HepG2 (cell line): ENCODE data around the gene C12orf60. TPM values are rescaled to one million over a fixed set of nuclear protein-coding genes. Genes with fewer than 3 reads are reported as not detected.

Experiments used
- ATAC-seq: fragments of 200-7000 bp; cut with Tn5 transposase; 3 replicates; pipeline ENCODE4 v1.9.1; 2020; ENCODE audit warnings: mild to moderate bottlenecking, moderate library complexity
- BruUV-seq: library from RNA; stranded (reverse); fragments of 400-500 nt; replicated peaks from 2 replicates; lab custom pipeline; 2021; lab: Mats Ljungman, UMichigan
- CTCF ChIA-PET: fragments of 300-600 bp; formaldehyde crosslinking; extraction: SDS; loops from one replicate; lab custom pipeline; 2021; ENCODE audit warnings: low total read pairs, inconsistent platforms, low intra/inter-chr PET ratio; lab: Yijun Ruan, JAX
- POLR2A ChIA-PET: fragments of 350-600 bp; sonication (Branson Sonifier 250); formaldehyde crosslinking; loops from one replicate; lab custom pipeline; 2020; ENCODE audit warnings: antibody characterized with exemption, inconsistent platforms; lab: Yijun Ruan, JAX
- DNase-seq: peaks from one replicate; pipeline ENCODE4 v3.0.0-alpha.2; 2015; ENCODE audit warnings: low spot score
- FAIRE-seq: peaks from 3 replicates; lab custom pipeline; 2011; peaks lifted over from hg19 to GRCh38; lab: Jason Lieb, UNC
- H2AFZ ChIP-seq: one replicate; pipeline ENCODE4 v1.6.1; 2011; ENCODE audit warnings: low read length, inconsistent platforms
- H3K27ac ChIP-seq: fragments of 300-600 bp; 3 replicates; pipeline ENCODE4 v1.8.0; 2011; ENCODE audit warnings: mixed run types, mild to moderate bottlenecking, mixed read lengths, low read length, inconsistent platforms; ENCODE audit not compliant: insufficient read depth; ENCODE audit errors: extremely low read length
- H3K27me3 ChIP-seq, 2 experiments: fragments of 200-600 bp in 1 of 2; 2 replicates in 1 of 2; 3 replicates in 1 of 2; pipeline versions ENCODE4 v1.6.0 to v1.8.0; 2011; ENCODE audit warnings: low read length in 2 of 2, mild to moderate bottlenecking in 2 of 2, moderate library complexity in 2 of 2, inconsistent platforms in 1 of 2; ENCODE audit not compliant: insufficient read depth in 2 of 2, control insufficient read depth in 1 of 2
- H3K36me3 ChIP-seq, 2 experiments: fragments of 200-600 bp in 1 of 2; replicated peaks in 1 of 2; 2 replicates in 1 of 2; 3 replicates in 1 of 2; pipeline versions ENCODE4 v1.5.1 to v1.8.0; 2011; ENCODE audit warnings: low read length in 2 of 2, inconsistent platforms in 1 of 2; ENCODE audit not compliant: insufficient read depth in 2 of 2, control insufficient read depth in 1 of 2
- H3K4me1 ChIP-seq: 2 replicates; pipeline ENCODE4 v1.5.1; 2012; ENCODE audit warnings: low read length, inconsistent platforms; ENCODE audit not compliant: insufficient read depth
- H3K4me2 ChIP-seq: 2 replicates; pipeline ENCODE4 v1.6.0; 2011; ENCODE audit warnings: low read depth, low read length, inconsistent platforms
- H3K4me3 ChIP-seq, 3 experiments: fragments of 200-600 bp in 1 of 3; sonication (generic), shearing (Covaris generic) in 1 of 3; replicated peaks in 1 of 3; 2 replicates each; pipeline ENCODE4 v1.5.1; 2011 to 2016; ENCODE audit warnings: low read length in 3 of 3, inconsistent platforms in 2 of 3, low read depth in 2 of 3, mild to moderate bottlenecking in 2 of 3, control low read depth in 1 of 3, mixed read lengths in 1 of 3; ENCODE audit not compliant: insufficient read depth in 1 of 3
- H3K79me2 ChIP-seq: one replicate; pipeline ENCODE4 v1.6.1; 2011; ENCODE audit warnings: low read length, inconsistent platforms; ENCODE audit not compliant: insufficient read depth
- H3K9ac ChIP-seq: 2 replicates; pipeline ENCODE4 v1.6.0; 2011; ENCODE audit warnings: mild to moderate bottlenecking, low read depth, low read length, inconsistent platforms; ENCODE audit not compliant: insufficient read depth
- H3K9me3 ChIP-seq: 2 replicates; pipeline ENCODE4 v1.5.1; 2012; ENCODE audit warnings: mild to moderate bottlenecking, low read length
- H4K20me1 ChIP-seq: 2 replicates; pipeline ENCODE4 v1.6.0; 2011; ENCODE audit warnings: inconsistent platforms, mild to moderate bottlenecking, low read length, moderate library complexity; ENCODE audit not compliant: insufficient read depth
- DMTF1 ChIP-seq: sonication (generic); formaldehyde crosslinking; IDR thresholded peaks from 2 replicates; pipeline ENCODE4 v1.4.0; 2020; ENCODE audit warnings: mild to moderate bottlenecking, missing genetic modification reagents
- GPN1 ChIP-seq: sonication (generic); formaldehyde crosslinking; IDR thresholded peaks from 2 replicates; pipeline ENCODE4 v1.5.1; 2020; ENCODE audit warnings: missing genetic modification reagents, borderline replicate concordance
- JDP2 ChIP-seq: sonication (generic); formaldehyde crosslinking; IDR thresholded peaks from 2 replicates; pipeline ENCODE4 v1.8.1; 2022; ENCODE audit warnings: missing genetic modification reagents, borderline replicate concordance
- KMT2B ChIP-seq: IDR thresholded peaks from 2 replicates; pipeline ENCODE4 v1.6.1; 2016; ENCODE audit warnings: missing genetic modification reagents, missing compliant biosample characterization
- MATR3 ChIP-seq: sonication (generic); formaldehyde crosslinking; IDR thresholded peaks from 2 replicates; pipeline ENCODE4 v1.4.0; 2020; ENCODE audit warnings: missing genetic modification reagents
- MBD4 ChIP-seq: IDR thresholded peaks from 2 replicates; pipeline ENCODE4 v1.6.1; 2012; ENCODE audit warnings: low read length, inconsistent platforms, borderline replicate concordance
- NFE2 ChIP-seq: sonication (generic); formaldehyde crosslinking; IDR thresholded peaks from 2 replicates; pipeline ENCODE4 v1.4.0; 2020; ENCODE audit warnings: missing genetic modification reagents
- PHB2 ChIP-seq: fragments of 450-650 bp; IDR thresholded peaks from 2 replicates; pipeline ENCODE4 v1.6.1; 2018; ENCODE audit not compliant: partially characterized antibody
- SNAPC2 ChIP-seq: sonication (generic); formaldehyde crosslinking; IDR thresholded peaks from 2 replicates; pipeline ENCODE4 v1.8.1; 2022; ENCODE audit warnings: mild to moderate bottlenecking, missing genetic modification reagents
- ZBTB2 ChIP-seq: sonication (generic); formaldehyde crosslinking; IDR thresholded peaks from 2 replicates; pipeline ENCODE4 v1.8.0; 2022; ENCODE audit warnings: low read depth, missing genetic modification reagents
- ZBTB37 ChIP-seq: sonication (generic); formaldehyde crosslinking; IDR thresholded peaks from 2 replicates; pipeline ENCODE4 v1.4.0; 2020; ENCODE audit warnings: mild to moderate bottlenecking, missing genetic modification reagents
- ZNF350 ChIP-seq: sonication (generic); formaldehyde crosslinking; IDR thresholded peaks from 2 replicates; pipeline ENCODE4 v1.4.0; 2020; ENCODE audit warnings: mild to moderate bottlenecking, low read depth, missing genetic modification reagents, borderline replicate concordance
- ZNF569 ChIP-seq: sonication (generic); formaldehyde crosslinking; IDR thresholded peaks from 2 replicates; pipeline ENCODE4 v1.5.0; 2020; ENCODE audit warnings: mild to moderate bottlenecking, missing genetic modification reagents, moderate library complexity, borderline replicate concordance
- WGBS: methylation state at CpG from one replicate; pipeline ENCODE4 v1.1.6; 2017; ENCODE audit warnings: low lambda C conversion rate; 5-methylcytosine and 5-hydroxymethylcytosine counted together
- in situ Hi-C: cut with HindIII; loops from 2 replicates; pipeline ENCODE4 v1.10.0; 2017; ENCODE audit warnings: low pct_unique_long_range_greater_than_20kb; ENCODE audit not compliant: extremely low pct_ligation_motif_present
- intact Hi-C: fragments of 100-400 bp; cut with micrococcal nuclease; formaldehyde crosslinking; loops from one replicate; pipeline ENCODE4 v1.10.0; 2022; ENCODE audit not compliant: unreplicated experiment
- polyA plus RNA-seq, 8 experiments: library from polyadenylated mRNA; depleted of rRNA in 3 of 8; stranded (reverse) in 7 of 8; unstranded in 1 of 8; fragments of >200 nt; fragmentation: Illumina TruSeq in 4 of 8; extraction: Trizol in 4 of 8; gene quantifications; 2 replicates each; pipeline versions ENCODE4 v1.2.1 to v1.2.3, GENCODE V29; 2011 to 2016; ENCODE audit warnings: low read depth in 4 of 8, missing spikeins in 1 of 8, mixed read lengths in 1 of 8; ENCODE audit not compliant: insufficient read depth in 1 of 8
- total RNA-seq, 5 experiments: library from RNA; depleted of rRNA; stranded (reverse); fragments of >200 nt; fragmentation: Illumina TruSeq; extraction: Trizol; gene quantifications; 2 replicates each; pipeline ENCODE4 v1.2.3, GENCODE V29; 2016; ENCODE audit warnings: low read depth in 1 of 5
- TF ChIP-seq, protein P1 (sequence below): sonication (generic); formaldehyde crosslinking; IDR thresholded peaks from 2 replicates; pipeline ENCODE4 v1.4.0; 2020; ENCODE audit warnings: low read depth, missing genetic modification reagents

The C12orf60 gene
- total and polyA plus RNA-seq, 2 of the 13 experiments (the other 11 are each of a cell fraction or from before 2014, with no cell fraction given) = 0.55 to 1.4 TPM

GRCh38 chr12:14871886-14872285 is 68.4 kb downstream of the C12orf60 start (continued):
- TF ChIP-seq ZBTB37 (CRISPR knock-in tag) = no peak
- no peak for TF ChIP-seq ZBTB2 (CRISPR knock-in tag)
- no peak for TF ChIP-seq MATR3 (CRISPR knock-in tag)
- TF ChIP-seq PHB2 = no peak

GRCh38 chr12:14873440-14874185 is 70.1 kb downstream of the C12orf60 start:
- H2AFZ ChIP-seq = no peak overlapping the region
- POLR2A ChIA-PET = no interaction called here
- FAIRE-seq = no peak
- CTCF ChIA-PET = no interaction called here
- no peaks in the 10 kb centered on the region for H3K79me2 ChIP-seq
- no peak for DNase-seq
- H3K27ac ChIP-seq = no peak overlapping the region
- in situ Hi-C loops (no loop called here), intact Hi-C loops (no loop called here)
- no peaks in the 10 kb centered on the region for H4K20me1 ChIP-seq
- H3K4me3 ChIP-seq = no peak overlapping the region
- WGBS = 0% methylated on average over 1 of the region's 1 CpG
- no peaks in the 10 kb centered on the region for H3K9me3 ChIP-seq
- no peaks in the 10 kb centered on the region for H3K36me3 ChIP-seq
- no peaks in the 10 kb centered on the region for H3K27me3 ChIP-seq
- no peaks in the 10 kb centered on the region for H3K4me1 ChIP-seq
- no TSS peak for BruUV-seq
- no peak overlapping the region for H3K4me2 ChIP-seq
- H3K9ac ChIP-seq = no peak overlapping the region
- ATAC-seq = no peak
- TF ChIP-seq JDP2 (CRISPR knock-in tag) (no peak), SNAPC2 (CRISPR knock-in tag) (no peak), ZNF350 (CRISPR knock-in tag) (no peak), DMTF1 (CRISPR knock-in tag) (no peak), MBD4 (no peak), NFE2 (CRISPR knock-in tag) (no peak), GPN1 (CRISPR knock-in tag) (no peak), KMT2B (no peak), ZNF569 (CRISPR knock-in tag) (no peak)
- TF ChIP-seq, protein P1, sequence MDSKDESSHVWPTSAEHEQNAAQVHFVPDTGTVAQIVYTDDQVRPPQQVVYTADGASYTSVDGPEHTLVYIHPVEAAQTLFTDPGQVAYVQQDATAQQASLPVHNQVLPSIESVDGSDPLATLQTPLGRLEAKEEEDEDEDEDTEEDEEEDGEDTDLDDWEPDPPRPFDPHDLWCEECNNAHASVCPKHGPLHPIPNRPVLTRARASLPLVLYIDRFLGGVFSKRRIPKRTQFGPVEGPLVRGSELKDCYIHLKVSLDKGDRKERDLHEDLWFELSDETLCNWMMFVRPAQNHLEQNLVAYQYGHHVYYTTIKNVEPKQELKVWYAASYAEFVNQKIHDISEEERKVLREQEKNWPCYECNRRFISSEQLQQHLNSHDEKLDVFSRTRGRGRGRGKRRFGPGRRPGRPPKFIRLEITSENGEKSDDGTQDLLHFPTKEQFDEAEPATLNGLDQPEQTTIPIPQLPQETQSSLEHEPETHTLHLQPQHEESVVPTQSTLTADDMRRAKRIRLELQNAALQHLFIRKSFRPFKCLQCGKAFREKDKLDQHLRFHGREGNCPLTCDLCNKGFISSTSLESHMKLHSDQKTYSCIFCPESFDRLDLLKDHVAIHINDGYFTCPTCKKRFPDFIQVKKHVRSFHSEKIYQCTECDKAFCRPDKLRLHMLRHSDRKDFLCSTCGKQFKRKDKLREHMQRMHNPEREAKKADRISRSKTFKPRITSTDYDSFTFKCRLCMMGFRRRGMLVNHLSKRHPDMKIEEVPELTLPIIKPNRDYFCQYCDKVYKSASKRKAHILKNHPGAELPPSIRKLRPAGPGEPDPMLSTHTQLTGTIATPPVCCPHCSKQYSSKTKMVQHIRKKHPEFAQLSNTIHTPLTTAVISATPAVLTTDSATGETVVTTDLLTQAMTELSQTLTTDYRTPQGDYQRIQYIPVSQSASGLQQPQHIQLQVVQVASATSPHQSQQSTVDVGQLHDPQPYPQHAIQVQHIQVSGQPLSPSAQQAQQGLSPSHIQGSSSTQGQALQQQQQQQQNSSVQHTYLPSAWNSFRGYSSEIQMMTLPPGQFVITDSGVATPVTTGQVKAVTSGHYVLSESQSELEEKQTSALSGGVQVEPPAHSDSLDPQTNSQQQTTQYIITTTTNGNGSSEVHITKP = no peak
